Measurements from ENCODE around the gene FOXG1.

The FOXG1 gene

DNA sequence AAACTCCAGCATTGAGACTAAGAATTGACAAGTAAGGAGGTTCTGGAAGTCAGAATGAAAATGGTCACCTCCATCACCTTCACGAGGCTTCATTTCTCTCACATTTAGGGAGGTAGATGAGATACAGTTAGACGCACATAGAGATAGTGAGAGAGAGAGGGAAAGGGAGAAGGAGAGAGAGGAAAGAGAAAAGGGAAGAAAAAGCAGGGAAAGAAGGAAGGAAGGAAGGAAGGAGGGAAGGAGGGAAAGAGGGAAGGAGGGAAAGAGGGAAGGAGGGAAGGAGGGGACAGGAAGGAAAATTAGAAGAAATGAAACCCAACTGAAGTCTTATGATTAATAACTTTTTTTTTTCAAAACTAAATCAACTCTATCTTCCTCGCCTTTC, 10.7 kb upstream of the FOXG1 start:
- no peaks in the 10 kb centered on the region for H3K4me1 ChIP-seq (ENCODE audit: control insufficient read depth in 1 of 2, insufficient read depth in 1 of 2, low read depth in 1 of 2, low read length in 1 of 2)
- TF ChIP-seq, protein P1, sequence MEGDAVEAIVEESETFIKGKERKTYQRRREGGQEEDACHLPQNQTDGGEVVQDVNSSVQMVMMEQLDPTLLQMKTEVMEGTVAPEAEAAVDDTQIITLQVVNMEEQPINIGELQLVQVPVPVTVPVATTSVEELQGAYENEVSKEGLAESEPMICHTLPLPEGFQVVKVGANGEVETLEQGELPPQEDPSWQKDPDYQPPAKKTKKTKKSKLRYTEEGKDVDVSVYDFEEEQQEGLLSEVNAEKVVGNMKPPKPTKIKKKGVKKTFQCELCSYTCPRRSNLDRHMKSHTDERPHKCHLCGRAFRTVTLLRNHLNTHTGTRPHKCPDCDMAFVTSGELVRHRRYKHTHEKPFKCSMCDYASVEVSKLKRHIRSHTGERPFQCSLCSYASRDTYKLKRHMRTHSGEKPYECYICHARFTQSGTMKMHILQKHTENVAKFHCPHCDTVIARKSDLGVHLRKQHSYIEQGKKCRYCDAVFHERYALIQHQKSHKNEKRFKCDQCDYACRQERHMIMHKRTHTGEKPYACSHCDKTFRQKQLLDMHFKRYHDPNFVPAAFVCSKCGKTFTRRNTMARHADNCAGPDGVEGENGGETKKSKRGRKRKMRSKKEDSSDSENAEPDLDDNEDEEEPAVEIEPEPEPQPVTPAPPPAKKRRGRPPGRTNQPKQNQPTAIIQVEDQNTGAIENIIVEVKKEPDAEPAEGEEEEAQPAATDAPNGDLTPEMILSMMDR (IDR thresholded peaks at IDR 0.05): no peak
- H3K9me3 ChIP-seq: no peaks in the 10 kb centered on the region
- H3K4me3 ChIP-seq (ENCODE audit: low read depth in 1 of 2, low read length in 1 of 2): no peak overlapping the region
- no peaks in the 10 kb centered on the region for H3K36me3 ChIP-seq
- no peak overlapping the region for H3K27ac ChIP-seq
- peaks cover 100% of the 10 kb centered on the region for H3K27me3 ChIP-seq

DNA sequence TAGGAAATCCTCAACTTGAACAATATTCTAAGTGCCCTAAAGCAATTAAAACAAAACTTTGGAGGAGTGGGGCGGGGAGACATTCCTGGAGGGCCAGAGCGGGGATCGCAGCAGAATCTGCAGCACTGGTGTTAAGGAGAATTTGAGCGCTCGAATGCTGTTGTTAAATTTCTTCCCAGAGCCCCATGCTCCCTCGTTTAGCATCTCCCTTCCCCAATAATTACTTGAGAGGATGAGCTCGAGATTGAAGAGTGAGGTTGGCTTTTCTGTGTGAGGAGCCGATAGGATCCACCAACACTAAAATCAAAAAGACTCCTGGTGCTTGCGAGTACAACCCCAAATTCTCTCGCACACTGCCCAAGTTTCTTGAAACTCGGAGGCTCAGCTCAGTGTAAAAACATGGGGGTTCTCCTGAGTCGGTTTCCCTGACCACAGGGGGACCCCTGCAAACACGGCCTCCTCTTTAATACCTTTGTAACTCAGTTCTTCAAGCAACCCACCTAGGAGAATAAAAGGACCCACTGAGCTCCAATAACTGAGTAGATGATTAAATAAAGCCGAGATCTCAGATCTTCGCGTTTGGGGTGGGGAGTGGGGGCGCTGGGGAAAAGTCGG, 10.2 kb upstream of the FOXG1 start:
- H3K27me3 ChIP-seq: peaks cover 100% of the 10 kb centered on the region
- no peaks in the 10 kb centered on the region for H3K4me1 ChIP-seq (ENCODE audit: control insufficient read depth in 1 of 2, insufficient read depth in 1 of 2, low read depth in 1 of 2, low read length in 1 of 2)
- TF ChIP-seq, protein P1 (IDR thresholded peaks at IDR 0.05): no peak
- no peak overlapping the region for H3K27ac ChIP-seq
- H3K4me3 ChIP-seq (ENCODE audit: low read depth in 1 of 2, low read length in 1 of 2): no peak overlapping the region
- no peaks in the 10 kb centered on the region for H3K36me3 ChIP-seq
- no peaks in the 10 kb centered on the region for H3K9me3 ChIP-seq

DNA sequence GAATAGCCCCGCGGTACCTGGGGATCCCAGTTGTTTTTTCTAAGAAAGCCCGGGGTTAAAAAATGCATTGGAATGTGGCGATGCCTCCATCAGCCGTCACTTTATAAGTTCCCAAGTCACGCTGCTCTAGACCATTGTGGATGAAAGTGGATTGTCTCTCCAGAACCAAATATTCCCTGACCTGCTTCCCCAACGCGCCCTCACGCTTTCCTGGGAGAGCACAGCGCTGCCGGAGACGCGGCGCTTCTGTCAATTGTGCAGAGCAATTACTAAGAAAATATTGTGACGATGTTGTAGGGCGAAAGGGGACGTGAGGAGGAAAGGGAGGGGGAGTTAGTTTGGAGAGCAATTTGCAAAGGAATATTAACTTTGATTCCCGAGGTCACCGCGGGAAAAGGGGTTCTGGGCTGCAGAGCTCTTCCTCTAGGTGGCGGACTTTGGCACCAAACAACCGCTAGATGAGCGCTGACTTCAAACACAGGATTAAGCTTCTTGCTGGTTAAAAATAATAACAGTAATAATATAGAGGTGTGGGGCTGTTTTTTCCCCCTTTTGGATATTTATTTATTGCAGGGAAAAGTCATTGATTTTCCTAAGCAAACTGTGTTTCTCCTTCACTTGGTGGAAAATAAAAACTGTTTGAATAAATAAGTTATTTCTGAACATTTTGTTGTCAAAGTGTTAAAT, 9.6 kb upstream of the FOXG1 start:
- Histone ChIP-seq H3K27me3 (peaks cover 100% of the 10 kb centered on the region), H3K27ac (no peak overlapping the region), H3K4me1 (ENCODE audit: control insufficient read depth in 1 of 2, insufficient read depth in 1 of 2, low read depth in 1 of 2, low read length in 1 of 2) (no peaks in the 10 kb centered on the region), H3K4me3 (ENCODE audit: low read depth in 1 of 2, low read length in 1 of 2) (no peak overlapping the region), H3K9me3 (no peaks in the 10 kb centered on the region), H3K36me3 (no peaks in the 10 kb centered on the region)
- TF ChIP-seq, protein P1 (IDR thresholded peaks at IDR 0.05): no peak

DNA sequence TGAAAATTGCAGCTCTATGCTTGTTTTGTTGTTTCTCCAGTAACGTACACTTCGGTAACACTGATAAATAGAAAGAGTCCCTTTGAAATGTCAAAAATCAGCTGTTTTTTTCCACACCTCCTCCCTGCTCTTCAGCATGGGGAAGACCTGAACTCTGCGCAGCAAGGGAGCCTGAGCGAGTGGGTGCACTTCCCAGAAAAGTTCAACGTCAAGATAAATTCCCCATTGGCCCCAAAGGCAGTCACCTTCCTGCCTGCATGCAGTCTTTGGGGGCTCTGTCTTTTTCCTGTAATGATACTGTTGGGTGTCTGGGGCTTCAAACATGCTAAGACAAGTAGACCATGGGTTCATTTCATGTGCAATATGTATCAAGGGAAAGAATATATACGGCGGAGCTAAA, 8.8 kb upstream of the FOXG1 start:
- TF ChIP-seq, protein P1 (IDR thresholded peaks at IDR 0.05): no peak
- H3K9me3 ChIP-seq: no peaks in the 10 kb centered on the region
- H3K4me3 ChIP-seq (ENCODE audit: low read depth in 1 of 2, low read length in 1 of 2): no peak overlapping the region
- H3K27ac ChIP-seq: no peak overlapping the region
- no peaks in the 10 kb centered on the region for H3K36me3 ChIP-seq
- no peaks in the 10 kb centered on the region for H3K4me1 ChIP-seq (ENCODE audit: control insufficient read depth in 1 of 2, insufficient read depth in 1 of 2, low read depth in 1 of 2, low read length in 1 of 2)
- H3K27me3 ChIP-seq: peaks cover 100% of the 10 kb centered on the region

DNA sequence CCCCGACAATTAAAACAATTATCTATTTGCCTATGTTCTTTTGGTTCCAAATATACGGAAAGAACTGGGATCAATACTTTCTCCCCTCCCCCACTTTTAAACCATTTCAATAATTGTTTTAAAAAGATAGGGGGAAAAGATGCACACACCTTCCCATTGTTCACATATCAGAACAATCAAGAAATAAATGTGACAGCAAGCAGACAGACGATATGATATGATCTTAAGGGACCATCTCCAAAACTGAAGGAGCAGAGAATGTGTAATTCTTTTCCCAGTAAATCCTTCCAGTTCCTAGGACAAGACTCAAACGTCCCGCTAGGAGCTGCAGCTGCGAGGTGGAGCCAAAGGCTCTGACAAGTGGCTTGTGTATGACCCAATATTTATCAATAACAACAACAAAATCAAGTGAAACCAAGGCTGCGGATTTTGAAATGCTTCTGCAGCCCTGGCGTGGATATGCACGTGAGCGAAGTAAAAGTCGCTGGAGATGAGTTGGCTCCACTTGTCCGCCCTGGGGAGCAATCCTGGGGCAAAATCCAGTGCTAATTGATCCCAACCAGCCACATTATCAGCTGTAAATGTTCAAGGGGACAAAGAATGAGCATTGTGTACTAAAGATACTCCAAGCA, 8.2 kb upstream of the FOXG1 start:
- Histone ChIP-seq H3K9me3 (no peaks in the 10 kb centered on the region), H3K4me1 (ENCODE audit: control insufficient read depth in 1 of 2, insufficient read depth in 1 of 2, low read depth in 1 of 2, low read length in 1 of 2) (no peaks in the 10 kb centered on the region), H3K27me3 (peaks cover 100% of the 10 kb centered on the region), H3K4me3 (ENCODE audit: low read depth in 1 of 2, low read length in 1 of 2) (no peak overlapping the region), H3K27ac (no peak overlapping the region), H3K36me3 (no peaks in the 10 kb centered on the region)
- TF ChIP-seq, protein P1 (IDR thresholded peaks at IDR 0.05): no peak

Data from neutrophil (primary cell).